GM12873 (cell line): ENCODE results near the gene ERP44.

ENCODE experiments used
- CTCF ChIP-seq: IDR thresholded peaks from 2 replicates; pipeline ENCODE4 v1.5.1; 2012; ENCODE audit warnings: low read depth, mild to moderate bottlenecking, moderate library complexity, low read length, control low read depth; ENCODE audit not compliant: insufficient read depth; ENCODE audit errors: missing control alignments

The ERP44 gene

DNA sequence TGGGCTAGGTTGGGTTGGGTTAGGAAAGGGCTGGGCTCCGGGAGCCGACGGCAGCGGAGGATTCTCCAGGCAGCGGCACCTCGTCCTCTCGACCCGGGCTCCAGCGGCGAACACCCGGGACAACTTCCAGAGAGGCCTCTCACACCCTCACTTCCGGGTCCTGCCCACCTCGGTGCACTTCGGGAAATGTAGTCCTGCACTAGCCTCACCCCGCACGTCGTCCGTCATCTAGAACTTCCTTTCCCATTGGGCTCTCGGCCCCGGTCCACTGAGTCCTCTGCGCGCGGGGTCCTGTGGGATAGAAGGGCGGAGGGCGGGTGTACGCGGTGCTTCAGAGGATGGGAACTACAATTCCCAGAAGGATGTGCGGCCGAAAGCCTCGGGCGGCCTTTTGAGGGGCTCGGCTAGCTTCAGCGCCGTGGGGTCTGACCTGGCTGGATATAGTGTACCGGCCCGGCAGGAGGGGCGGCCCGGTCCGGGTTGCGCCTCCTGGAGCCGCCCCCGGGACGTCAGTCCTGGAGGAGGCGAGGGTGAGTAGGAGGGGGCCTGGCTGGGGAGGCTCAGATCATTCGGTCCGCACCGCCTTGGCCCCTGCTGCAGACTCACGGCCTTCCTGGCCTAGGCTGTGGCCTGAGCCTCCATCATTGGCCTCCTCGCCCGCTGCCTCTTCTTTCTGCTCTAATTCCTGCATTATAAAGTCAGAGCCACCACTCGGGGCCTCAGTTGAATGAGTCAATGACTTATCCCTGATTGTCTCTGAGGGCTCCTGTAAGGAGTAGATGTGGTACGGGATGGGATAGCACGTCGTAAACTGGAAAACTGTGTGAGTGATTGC, at the start of gene ERP44, which contains the start of gene INVS:
Gene ERP44, minus strand, starts transcription at position 114 of the 835 bp plus-strand sequence. CDS start 160 bp downstream, outside the sequence.
Gene INVS, plus strand, starts transcription at position 357 of the 835 bp plus-strand sequence. CDS start 5,279 bp downstream, outside the sequence.
- no peak for TF ChIP-seq CTCF

- TF ChIP-seq CTCF: no peak
Observed at GRCh38 chr9:100134731-100135130, 35.9 kb upstream of the ERP44 start.

GRCh38 chr9:100131875-100132430, 33.2 kb upstream of the ERP44 start:
- TF ChIP-seq CTCF: no peak

GRCh38 chr9:100131216-100131615, 32.4 kb upstream of the ERP44 start:
- TF ChIP-seq CTCF: no peak

GRCh38 chr9:100129772-100130171, 31.0 kb upstream of the ERP44 start:
- TF ChIP-seq CTCF: no peak

DNA sequence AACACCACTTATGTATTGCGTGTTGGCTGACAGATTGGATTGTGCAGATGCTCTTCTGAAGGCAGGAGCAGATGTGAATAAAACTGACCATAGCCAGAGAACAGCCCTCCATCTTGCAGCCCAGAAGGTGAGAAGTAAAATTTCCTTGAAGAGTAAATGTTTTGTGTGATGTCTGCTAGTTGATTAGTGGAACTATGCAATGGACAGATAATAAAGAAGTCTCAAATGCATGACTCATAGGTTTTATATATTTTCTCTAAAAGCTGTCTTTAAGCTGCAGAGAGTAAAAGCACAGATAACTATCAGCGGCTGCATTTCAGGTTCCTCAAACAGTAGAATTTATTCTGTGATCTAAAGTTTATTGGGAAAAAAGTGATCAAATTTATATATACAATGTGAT, 27.6 kb upstream of the ERP44 start:
- TF ChIP-seq CTCF: no peak

- no peak for TF ChIP-seq CTCF
Observed at GRCh38 chr9:100125910-100126309, 27.1 kb upstream of the ERP44 start.
